PC-3 (cell line): ENCODE data around the gene TANGO6. TPM values are rescaled to one million over a fixed set of nuclear protein-coding genes. Genes with fewer than 3 reads are reported as not detected.

Experiments
- ATAC-seq: fragments of 200-7000 bp; cut with Tn5 transposase; 2 replicates; pipeline ENCODE4 v1.9.1; 2020; ENCODE audit warnings: mild to moderate bottlenecking, moderate library complexity
- BruUV-seq: library from RNA; stranded (reverse); fragments of 400-500 nt; replicated peaks from 2 replicates; lab custom pipeline; 2021; lab: Mats Ljungman, UMichigan
- CTCF ChIA-PET: fragments of 300-600 bp; sonication (Branson Sonifier 250); formaldehyde crosslinking; loops from one replicate; lab custom pipeline; 2022; ENCODE audit warnings: antibody characterized with exemption; lab: Charles Lee
- POLR2A ChIA-PET: fragments of 300-600 bp; sonication (Branson Sonifier 250); formaldehyde crosslinking; loops from one replicate; lab custom pipeline; 2022; ENCODE audit warnings: antibody characterized with exemption; ENCODE audit not compliant: unreplicated experiment; lab: Charles Lee
- DNase-seq: peaks from one replicate; pipeline ENCODE4 v3.0.0-alpha.2; 2015
- H2AFZ ChIP-seq: fragments of 300-600 bp; sonication (generic); 2 replicates; pipeline ENCODE4 v1.6.0; 2016; ENCODE audit warnings: antibody characterized with exemption, low read length
- H3F3A ChIP-seq: fragments of 300-600 bp; sonication (generic); one replicate; pipeline ENCODE4 v1.6.0; 2017; ENCODE audit warnings: antibody characterized with exemption, low read length, control low read depth, mild to moderate bottlenecking; ENCODE audit not compliant: unreplicated experiment
- H3K27ac ChIP-seq: fragments of 300-600 bp; sonication (generic); 2 replicates; pipeline ENCODE4 v1.5.1; 2016; ENCODE audit warnings: mild to moderate bottlenecking, low read length
- H3K27me3 ChIP-seq: fragments of 300-600 bp; sonication (generic); 2 replicates; pipeline ENCODE4 v1.6.1; 2016; ENCODE audit warnings: low read length, mixed read lengths
- H3K36me3 ChIP-seq: fragments of 300-600 bp; sonication (generic); 2 replicates; pipeline ENCODE4 v1.6.1; 2016; ENCODE audit warnings: low read depth, mixed run types, low read length, mixed read lengths
- H3K4me1 ChIP-seq: fragments of 300-600 bp; sonication (generic); 2 replicates; pipeline ENCODE4 v1.5.1; 2016; ENCODE audit warnings: low read length; ENCODE audit not compliant: insufficient read depth
- H3K4me2 ChIP-seq: fragments of 300-600 bp; sonication (generic); 2 replicates; pipeline ENCODE4 v1.6.0; 2016; ENCODE audit warnings: low read length
- H3K4me3 ChIP-seq: fragments of 300-600 bp; sonication (generic); 2 replicates; pipeline ENCODE4 v1.5.1; 2016; ENCODE audit warnings: mild to moderate bottlenecking, low read length, mixed read lengths
- H3K79me2 ChIP-seq: fragments of 300-600 bp; sonication (generic); 2 replicates; pipeline ENCODE4 v1.6.1; 2017; ENCODE audit warnings: low read length, mixed read lengths
- H3K9ac ChIP-seq: fragments of 300-600 bp; sonication (generic); 2 replicates; pipeline ENCODE4 v1.6.0; 2016; ENCODE audit warnings: mild to moderate bottlenecking, low read length
- H3K9me2 ChIP-seq: fragments of 300-600 bp; sonication (generic); replicated peaks from 2 replicates; pipeline ENCODE4 v1.6.1; 2016; ENCODE audit warnings: mixed run types, low read length, mixed read lengths
- H3K9me3 ChIP-seq: fragments of 300-600 bp; sonication (generic); 2 replicates; pipeline ENCODE4 v1.6.1; 2016; ENCODE audit warnings: low read length, mixed read lengths
- H4K20me1 ChIP-seq: fragments of 300-600 bp; sonication (generic); 2 replicates; pipeline ENCODE4 v1.6.1; 2016; ENCODE audit warnings: low read length, mixed read lengths
- CTCF ChIP-seq: fragments of 300-600 bp; sonication (generic); conservative IDR thresholded peaks from 2 replicates; pipeline ENCODE4 v1.5.1; 2017; ENCODE audit warnings: antibody characterized with exemption, low read depth, mild to moderate bottlenecking, low read length
- EZH2 ChIP-seq: fragments of 300-600 bp; sonication (generic); IDR thresholded peaks from one replicate; pipeline ENCODE4 v1.6.1; 2017; ENCODE audit warnings: antibody characterized with exemption, mild to moderate bottlenecking, low read length; ENCODE audit not compliant: unreplicated experiment
- EZH2phosphoT487 ChIP-seq: fragments of 300-600 bp; sonication (generic); IDR thresholded peaks from 2 replicates; pipeline ENCODE4 v1.6.1; 2018; ENCODE audit warnings: mild to moderate bottlenecking, antibody characterized with exemption, low read length, borderline replicate concordance
- intact Hi-C: fragments of 100-400 bp; cut with micrococcal nuclease; formaldehyde crosslinking; loops from 2 replicates; pipeline ENCODE4 v1.9.0; 2023
- total RNA-seq: library from RNA; depleted of rRNA; stranded (reverse); fragments of >200 nt; gene quantifications from 2 replicates; pipeline ENCODE4 v1.2.3, GENCODE V29; 2014

Gene TANGO6
- total RNA-seq, 1 experiment from 2014 or later: 9.4 TPM

- no peaks in the 10 kb centered on the region for H3K4me1 ChIP-seq
- no peak overlapping the region for H3K4me3 ChIP-seq
- H3K9me2 ChIP-seq: no peaks in the 10 kb centered on the region
- CTCF ChIA-PET: interaction anchor here (1.0 kb wide), 1 partner anchor 215 kb away, joined by 4 read pairs; no protein-coding TSS in a partner anchor
- TF ChIP-seq EZH2 (no peak), EZH2phosphoT487 (no peak)
- intact Hi-C loops: no loop called here
- H4K20me1 ChIP-seq: 0 out of 2 replicates have a peak, but pooled peaks cover 5% of the 10 kb centered on the region
- no peak overlapping the region for H3K9ac ChIP-seq
- H3F3A ChIP-seq: peaks cover 10% of the 10 kb centered on the region
- no peaks in the 10 kb centered on the region for H3K27me3 ChIP-seq
- peaks cover 29% of the 10 kb centered on the region for H3K36me3 ChIP-seq
- BruUV-seq: no TSS peak
- H3K27ac ChIP-seq: no peak overlapping the region
- H3K9me3 ChIP-seq: no peaks in the 10 kb centered on the region
- H3K4me2 ChIP-seq: no peak overlapping the region
- POLR2A ChIA-PET: no interaction called here
- DNase-seq (no peak), ATAC-seq (no peak; the same call in 1 of the 2 replicates)
- no peak overlapping the region for H2AFZ ChIP-seq
- H3K79me2 ChIP-seq: peaks cover 7% of the 10 kb centered on the region; the same call in 1 of the 2 replicates
Measured at GRCh38 chr16:69118468-69118867, 275.1 kb downstream of the TANGO6 start.

- no peaks in the 10 kb centered on the region for H3K27me3 ChIP-seq
- peaks cover 10% of the 10 kb centered on the region for H3F3A ChIP-seq
- H3K9me2 ChIP-seq: no peaks in the 10 kb centered on the region
- H3K79me2 ChIP-seq: peaks cover 11% of the 10 kb centered on the region; the same call in 1 of the 2 replicates
- no peak overlapping the region for H3K27ac ChIP-seq
- intact Hi-C loops: no loop called here
- ATAC-seq (peak; percentile 5), DNase-seq (no peak)
- H4K20me1 ChIP-seq: no peaks in the 10 kb centered on the region
- TF ChIP-seq CTCF (no peak), EZH2phosphoT487 (no peak), EZH2 (no peak)
- no peak overlapping the region for H3K4me3 ChIP-seq
- no peaks in the 10 kb centered on the region for H3K9me3 ChIP-seq
- no TSS peak for BruUV-seq
- no peaks in the 10 kb centered on the region for H3K4me1 ChIP-seq
- H2AFZ ChIP-seq: no peak overlapping the region
- ChIA-PET POLR2A (no interaction called here), CTCF (interaction anchor here (1.0 kb wide), 1 partner anchor 216 kb away, joined by 4 read pairs; no protein-coding TSS in a partner anchor)
- H3K4me2 ChIP-seq: no peak overlapping the region
- peaks cover 24% of the 10 kb centered on the region for H3K36me3 ChIP-seq
- no peak overlapping the region for H3K9ac ChIP-seq
Measured at GRCh38 chr16:69118994-69119393, 275.7 kb downstream of the TANGO6 start.

GRCh38 chr16:69119536-69119935, 276.2 kb downstream of the TANGO6 start:
- Histone ChIP-seq H3K36me3 (peaks cover 19% of the 10 kb centered on the region), H3K27me3 (no peaks in the 10 kb centered on the region), H3K79me2 (peaks cover 11% of the 10 kb centered on the region; the same call in 1 of the 2 replicates), H2AFZ (no peak overlapping the region), H3F3A (peaks cover 10% of the 10 kb centered on the region), H4K20me1 (no peaks in the 10 kb centered on the region), H3K4me1 (no peaks in the 10 kb centered on the region), H3K4me2 (no peak overlapping the region), H3K9ac (no peak overlapping the region), H3K4me3 (no peak overlapping the region), H3K27ac (no peak overlapping the region), H3K9me3 (no peaks in the 10 kb centered on the region), H3K9me2 (no peaks in the 10 kb centered on the region)
- intact Hi-C loops: no loop called here
- TF ChIP-seq CTCF: no peak
- CTCF ChIA-PET: interaction anchor here (1.0 kb wide), 1 partner anchor 216 kb away, joined by 4 read pairs; no protein-coding TSS in a partner anchor
- DNase-seq (no peak), ATAC-seq (no peak)
- POLR2A ChIA-PET: no interaction called here
- BruUV-seq: no TSS peak
